HL-60 (cell line): ENCODE measurements around the gene GORASP2.

Experiments
- DNase-seq, 2 experiments: peaks; one replicate each; pipeline ENCODE4 v3.0.0-alpha.2; 2010 to 2020; ENCODE audit warnings: low read depth in 1 of 2, low spot score in 1 of 2
- H3K27ac ChIP-seq: fragments of 250-450 bp; sonication (Bioruptor Pico); replicated peaks from 2 replicates; pipeline ENCODE4 v1.5.1; 2020; ENCODE audit warnings: mild to moderate bottlenecking, moderate library complexity
- H3K27me3 ChIP-seq: fragments of 250-450 bp; sonication (Bioruptor Pico); 2 replicates; pipeline ENCODE4 v1.5.1; 2021; ENCODE audit warnings: mild to moderate bottlenecking, moderate library complexity; ENCODE audit not compliant: insufficient read depth, poor library complexity, severe bottlenecking
- H3K4me3 ChIP-seq: replicated peaks from 2 replicates; pipeline ENCODE4 v1.5.1; 2011; ENCODE audit warnings: mild to moderate bottlenecking, control low read depth, low read length; ENCODE audit not compliant: insufficient read depth
- GABPA ChIP-seq: IDR thresholded peaks from 2 replicates; pipeline ENCODE4 v1.6.1; 2012; ENCODE audit warnings: low read depth
- POLR2AphosphoS5 ChIP-seq: IDR thresholded peaks from 2 replicates; pipeline ENCODE4 v1.6.1; 2012; ENCODE audit warnings: low read depth
- SPI1 ChIP-seq: IDR thresholded peaks from 2 replicates; pipeline ENCODE4 v1.6.1; 2012; ENCODE audit warnings: low read depth, mild to moderate bottlenecking, borderline replicate concordance
- long read RNA-seq: library from polyadenylated mRNA; unstranded; transcript quantifications from one replicate; pipeline ENCODE4 v2.0.0, GENCODE V29; 2020
- TF ChIP-seq, protein P1 (sequence below): IDR thresholded peaks from 2 replicates; pipeline ENCODE4 v1.6.1; 2012; ENCODE audit warnings: low read depth; ENCODE audit not compliant: insufficient replicate concordance
- TF ChIP-seq, protein P2 (sequence below): IDR thresholded peaks from one replicate; pipeline ENCODE4 v1.5.1; 2011; ENCODE audit warnings: low read length, control low read depth, inconsistent platforms; ENCODE audit not compliant: insufficient read depth

The GORASP2 gene
- long read RNA-seq, transcript GORASP2-209 (8 exons, 951 nt) = minor isoform, 11 of 654 reads
- long read RNA-seq, transcript GORASP2-201 (10 exons, 3,173 nt) = major isoform, 575 of 654 reads
- long read RNA-seq, transcript GORASP2-207 (5 exons, 2,096 nt) = minor isoform, 5 of 654 reads
- long read RNA-seq, partial matches to known transcripts = 22 of 654 reads
- long read RNA-seq, other reads (novel, unspliced or antisense) = 40 of 654 reads

DNA sequence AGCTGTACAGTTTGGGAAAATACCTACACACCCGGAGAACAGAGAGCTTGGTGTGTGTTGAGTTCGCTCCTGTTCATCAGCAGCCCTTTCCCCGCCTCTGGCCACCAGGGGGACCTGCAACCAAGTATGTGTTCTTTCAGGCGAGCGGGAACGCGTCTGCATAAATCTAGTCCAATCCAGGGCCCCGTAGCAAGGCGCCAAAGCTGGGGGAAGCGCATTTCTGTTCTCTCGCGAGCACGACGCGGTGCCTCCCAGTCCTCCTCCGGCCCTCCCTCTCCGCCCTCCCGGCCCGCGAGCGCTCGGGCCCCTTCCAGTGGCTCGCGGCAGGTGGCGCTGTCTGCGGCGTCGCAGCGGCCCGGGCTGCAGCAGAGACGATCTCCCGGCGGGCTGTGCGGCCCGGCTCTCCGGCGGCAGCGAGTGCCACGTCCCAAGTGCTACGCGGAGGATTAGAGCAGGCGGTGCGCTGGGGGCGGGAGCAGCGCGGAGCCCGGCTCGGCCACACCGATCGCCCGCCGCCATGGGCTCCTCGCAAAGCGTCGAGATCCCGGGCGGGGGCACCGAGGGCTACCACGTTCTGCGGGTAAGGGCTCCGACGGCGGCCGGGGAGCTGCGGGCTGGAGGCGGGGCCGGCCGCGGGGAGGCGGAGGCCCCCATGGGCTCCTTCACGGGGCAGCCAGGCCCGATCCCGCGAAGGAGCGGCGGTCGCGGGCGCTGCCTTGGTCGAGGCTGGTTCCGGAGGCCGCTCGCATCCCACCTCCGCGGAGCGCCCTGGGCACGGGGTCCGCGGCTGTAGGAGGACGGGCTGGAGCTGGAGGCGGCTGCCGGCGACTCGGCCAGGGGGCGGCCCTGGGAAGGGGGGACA lies at the start of gene GORASP2:
TSS of gene GORASP2 (plus strand) at position 430 of the 862 bp plus-strand sequence. CDS start at position 518, 88 bp downstream.
- Histone ChIP-seq H3K4me3 (peak within 1 kb of the TSS; percentile 94), H3K27me3 (no peaks in the 10 kb centered on the region), H3K27ac (peak within 1 kb of the TSS; percentile 80)
- TF ChIP-seq, protein P1, sequence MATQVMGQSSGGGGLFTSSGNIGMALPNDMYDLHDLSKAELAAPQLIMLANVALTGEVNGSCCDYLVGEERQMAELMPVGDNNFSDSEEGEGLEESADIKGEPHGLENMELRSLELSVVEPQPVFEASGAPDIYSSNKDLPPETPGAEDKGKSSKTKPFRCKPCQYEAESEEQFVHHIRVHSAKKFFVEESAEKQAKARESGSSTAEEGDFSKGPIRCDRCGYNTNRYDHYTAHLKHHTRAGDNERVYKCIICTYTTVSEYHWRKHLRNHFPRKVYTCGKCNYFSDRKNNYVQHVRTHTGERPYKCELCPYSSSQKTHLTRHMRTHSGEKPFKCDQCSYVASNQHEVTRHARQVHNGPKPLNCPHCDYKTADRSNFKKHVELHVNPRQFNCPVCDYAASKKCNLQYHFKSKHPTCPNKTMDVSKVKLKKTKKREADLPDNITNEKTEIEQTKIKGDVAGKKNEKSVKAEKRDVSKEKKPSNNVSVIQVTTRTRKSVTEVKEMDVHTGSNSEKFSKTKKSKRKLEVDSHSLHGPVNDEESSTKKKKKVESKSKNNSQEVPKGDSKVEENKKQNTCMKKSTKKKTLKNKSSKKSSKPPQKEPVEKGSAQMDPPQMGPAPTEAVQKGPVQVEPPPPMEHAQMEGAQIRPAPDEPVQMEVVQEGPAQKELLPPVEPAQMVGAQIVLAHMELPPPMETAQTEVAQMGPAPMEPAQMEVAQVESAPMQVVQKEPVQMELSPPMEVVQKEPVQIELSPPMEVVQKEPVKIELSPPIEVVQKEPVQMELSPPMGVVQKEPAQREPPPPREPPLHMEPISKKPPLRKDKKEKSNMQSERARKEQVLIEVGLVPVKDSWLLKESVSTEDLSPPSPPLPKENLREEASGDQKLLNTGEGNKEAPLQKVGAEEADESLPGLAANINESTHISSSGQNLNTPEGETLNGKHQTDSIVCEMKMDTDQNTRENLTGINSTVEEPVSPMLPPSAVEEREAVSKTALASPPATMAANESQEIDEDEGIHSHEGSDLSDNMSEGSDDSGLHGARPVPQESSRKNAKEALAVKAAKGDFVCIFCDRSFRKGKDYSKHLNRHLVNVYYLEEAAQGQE = peak; percentile 55
- TF ChIP-seq SPI1 = peak; percentile 47; the same call in 1 of the 2 replicates
- TF ChIP-seq, protein P2, sequence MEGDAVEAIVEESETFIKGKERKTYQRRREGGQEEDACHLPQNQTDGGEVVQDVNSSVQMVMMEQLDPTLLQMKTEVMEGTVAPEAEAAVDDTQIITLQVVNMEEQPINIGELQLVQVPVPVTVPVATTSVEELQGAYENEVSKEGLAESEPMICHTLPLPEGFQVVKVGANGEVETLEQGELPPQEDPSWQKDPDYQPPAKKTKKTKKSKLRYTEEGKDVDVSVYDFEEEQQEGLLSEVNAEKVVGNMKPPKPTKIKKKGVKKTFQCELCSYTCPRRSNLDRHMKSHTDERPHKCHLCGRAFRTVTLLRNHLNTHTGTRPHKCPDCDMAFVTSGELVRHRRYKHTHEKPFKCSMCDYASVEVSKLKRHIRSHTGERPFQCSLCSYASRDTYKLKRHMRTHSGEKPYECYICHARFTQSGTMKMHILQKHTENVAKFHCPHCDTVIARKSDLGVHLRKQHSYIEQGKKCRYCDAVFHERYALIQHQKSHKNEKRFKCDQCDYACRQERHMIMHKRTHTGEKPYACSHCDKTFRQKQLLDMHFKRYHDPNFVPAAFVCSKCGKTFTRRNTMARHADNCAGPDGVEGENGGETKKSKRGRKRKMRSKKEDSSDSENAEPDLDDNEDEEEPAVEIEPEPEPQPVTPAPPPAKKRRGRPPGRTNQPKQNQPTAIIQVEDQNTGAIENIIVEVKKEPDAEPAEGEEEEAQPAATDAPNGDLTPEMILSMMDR = peak; percentile 73
- TF ChIP-seq GABPA = no peak; the same call in 1 of the 2 replicates
- peak; percentile 94 for TF ChIP-seq POLR2AphosphoS5
- DNase-seq = peak; percentile 99 to 100

DNA sequence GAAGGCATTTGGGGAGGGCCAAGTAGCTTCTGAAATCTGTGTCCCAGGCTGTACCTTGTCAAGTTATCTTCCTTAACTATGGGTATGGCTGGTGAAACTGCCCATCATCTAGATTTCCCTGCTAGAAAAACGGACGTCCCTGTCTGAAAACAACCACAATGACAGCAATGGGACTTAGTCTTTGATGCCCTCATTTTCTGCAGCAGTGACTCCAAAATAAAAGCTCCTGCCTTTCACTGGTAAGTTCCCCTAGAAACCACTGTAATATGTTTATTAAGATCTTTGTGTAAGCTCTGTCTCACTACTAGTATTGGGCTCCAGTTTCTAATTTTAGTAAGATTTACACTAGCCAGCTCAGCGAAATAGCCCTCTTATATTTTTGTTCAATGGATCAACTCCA lies 47.2 kb upstream of the GORASP2 start:
- H3K27me3 ChIP-seq = no peaks in the 10 kb centered on the region
- no peak for DNase-seq
- no peak overlapping the region for H3K27ac ChIP-seq
- no peak overlapping the region for H3K4me3 ChIP-seq
- TF ChIP-seq GABPA (no peak), POLR2AphosphoS5 (no peak), SPI1 (no peak)
- TF ChIP-seq, protein P1 = no peak
- TF ChIP-seq, protein P2 = no peak

DNA sequence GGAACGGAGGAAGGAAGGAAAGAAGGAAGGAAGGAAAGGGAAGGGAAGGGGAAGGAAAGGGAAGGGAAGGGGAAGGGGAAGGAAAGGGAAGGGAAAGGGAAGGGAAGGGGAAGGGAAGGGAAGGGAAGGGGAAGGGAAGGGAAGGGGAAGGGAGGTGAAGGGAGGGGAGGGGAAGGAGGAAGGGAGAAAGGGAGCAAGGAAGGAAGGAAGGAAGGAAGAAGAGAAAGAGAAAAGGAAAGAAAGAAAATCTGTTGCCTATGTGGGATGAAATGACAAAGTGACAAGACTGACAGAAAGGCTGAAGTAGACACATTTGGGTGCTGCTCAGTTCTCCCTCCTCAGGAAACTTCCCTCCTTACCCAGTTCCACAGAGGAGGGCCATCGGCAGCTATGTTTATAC lies 46.3 kb upstream of the GORASP2 start:
- TF ChIP-seq, protein P2 = no peak
- TF ChIP-seq SPI1 = no peak
- Histone ChIP-seq H3K4me3 (no peak overlapping the region), H3K27ac (no peak overlapping the region), H3K27me3 (no peaks in the 10 kb centered on the region)
- DNase-seq = no peak
